GM21717 (cell line): ENCODE results near the gene LRRC10.

Source experiments
- ATAC-seq: cut with Tn5 transposase; IDR thresholded peaks from one replicate; pipeline ENCODE4 v1.9.1; 2021; ENCODE audit warnings: mild to moderate bottlenecking, moderate library complexity; ENCODE audit not compliant: unreplicated experiment

Gene LRRC10

GRCh38 chr12:69610729-69611128 lies at the start of gene LRRC10:
LRRC10 (minus strand) TSS chr12:69610907; CDS start chr12:69610838, 69 bp downstream.
- ATAC-seq: no peak

GRCh38 chr12:69660164-69660863 lies 49.6 kb upstream of the LRRC10 start:
- ATAC-seq: no peak

- no peak for ATAC-seq
Measured at GRCh38 chr12:69658203-69658602, 47.5 kb upstream of the LRRC10 start.

GRCh38 chr12:69657376-69658137 lies 46.9 kb upstream of the LRRC10 start:
- no peak for ATAC-seq

- no peak for ATAC-seq
Measured at GRCh38 chr12:69655616-69656340, 45.1 kb upstream of the LRRC10 start.

- no peak for ATAC-seq
Measured at GRCh38 chr12:69653703-69654102, 43.0 kb upstream of the LRRC10 start.

- ATAC-seq: no peak
Measured at GRCh38 chr12:69651922-69652321, 41.2 kb upstream of the LRRC10 start.

- ATAC-seq: no peak
Measured at GRCh38 chr12:69649529-69649928, 38.8 kb upstream of the LRRC10 start.

- no peak for ATAC-seq
Measured at GRCh38 chr12:69648476-69648875, 37.8 kb upstream of the LRRC10 start.

GRCh38 chr12:69647178-69647577 lies 36.5 kb upstream of the LRRC10 start:
- ATAC-seq: no peak

- no peak for ATAC-seq
Measured at GRCh38 chr12:69645031-69645430, 34.3 kb upstream of the LRRC10 start.

- ATAC-seq: no peak
Measured at GRCh38 chr12:69644511-69644910, 33.8 kb upstream of the LRRC10 start.

GRCh38 chr12:69642531-69642930 lies 31.8 kb upstream of the LRRC10 start:
- no peak for ATAC-seq

GRCh38 chr12:69641546-69641945 lies 30.8 kb upstream of the LRRC10 start:
- ATAC-seq: no peak

- peak; percentile 85 for ATAC-seq
Measured at GRCh38 chr12:69639400-69640016, 28.8 kb upstream of the LRRC10 start.

GRCh38 chr12:69633061-69633460 lies 22.4 kb upstream of the LRRC10 start:
- ATAC-seq: no peak

GRCh38 chr12:69630191-69630590 lies 19.5 kb upstream of the LRRC10 start:
- ATAC-seq: no peak

- no peak for ATAC-seq
Measured at GRCh38 chr12:69627501-69627900, 16.8 kb upstream of the LRRC10 start.

- no peak for ATAC-seq
Measured at GRCh38 chr12:69623970-69624369, 13.3 kb upstream of the LRRC10 start.

- no peak for ATAC-seq
Measured at GRCh38 chr12:69621551-69621950, 10.8 kb upstream of the LRRC10 start.

- no peak for ATAC-seq
Measured at GRCh38 chr12:69620921-69621320, 10.2 kb upstream of the LRRC10 start.
